Neural progenitor cell (in vitro differentiated cells): Measurements from ENCODE around the gene MFAP2.

Source experiments
- CTCF ChIP-seq: fragments of 200-600 bp; sonication (generic); IDR thresholded peaks from 2 replicates; pipeline ENCODE4 v1.5.1; 2017; ENCODE audit warnings: antibody characterized with exemption, mild to moderate bottlenecking
- EZH2 ChIP-seq: fragments of 200-600 bp; sonication (generic); IDR thresholded peaks from 2 replicates; pipeline ENCODE4 v1.6.1; 2017; ENCODE audit warnings: antibody characterized with exemption, mild to moderate bottlenecking, moderate library complexity
- EZH2phosphoT487 ChIP-seq: fragments of 200-600 bp; sonication (generic); IDR thresholded peaks from 2 replicates; pipeline ENCODE4 v1.6.1; 2017; ENCODE audit warnings: antibody characterized with exemption

- TF ChIP-seq CTCF (no peak), EZH2 (no peak), EZH2phosphoT487 (no peak)
Measured at GRCh38 chr1:17002524-17002902, 22.1 kb upstream of the MFAP2 start.
